IPS-15b (cell line): ENCODE measurements around the gene PLA2G6.

Experiments used
- H3K27me3 ChIP-seq: one replicate; pipeline ENCODE4 v1.6.1; 2013; ENCODE audit warnings: low read length; ENCODE audit not compliant: control insufficient read depth, insufficient read depth
- H3K36me3 ChIP-seq: one replicate; pipeline ENCODE4 v1.6.1; 2013; ENCODE audit warnings: low read length; ENCODE audit not compliant: control insufficient read depth, insufficient read depth
- H3K4me1 ChIP-seq: one replicate; pipeline ENCODE4 v1.6.1; 2013; ENCODE audit warnings: mild to moderate bottlenecking, low read length; ENCODE audit not compliant: control insufficient read depth, insufficient read depth
- H3K4me3 ChIP-seq: one replicate; pipeline ENCODE4 v1.5.1; 2013; ENCODE audit warnings: low read depth, low read length
- H3K9ac ChIP-seq: one replicate; pipeline ENCODE4 v1.6.1; 2013; ENCODE audit warnings: low read depth, mild to moderate bottlenecking, low read length
- H3K9me3 ChIP-seq: one replicate; pipeline ENCODE4 v1.6.1; 2013; ENCODE audit warnings: mild to moderate bottlenecking, low read length; ENCODE audit not compliant: control insufficient read depth, insufficient read depth

PLA2G6 gene

DNA sequence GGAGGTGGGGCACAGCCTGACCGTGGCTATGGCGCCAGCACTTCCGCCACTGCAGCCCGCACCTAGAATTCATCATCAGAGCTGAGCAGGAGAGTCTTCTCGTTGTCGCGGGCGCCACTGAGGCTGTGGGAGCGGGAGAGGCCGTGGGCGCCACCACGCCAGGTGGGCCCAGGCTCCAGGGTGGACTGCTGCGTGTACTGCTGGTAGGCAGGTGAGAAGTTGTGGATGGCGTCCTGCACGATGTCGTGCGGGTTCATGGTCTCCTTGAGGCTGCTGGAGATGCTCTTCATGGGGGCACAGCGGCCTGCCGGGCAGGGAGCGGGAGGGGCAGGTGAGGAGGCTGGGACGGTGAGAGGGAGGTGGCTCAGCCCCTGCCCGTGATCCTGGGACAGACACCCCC, 39.8 kb upstream of the PLA2G6 start:
- Histone ChIP-seq H3K36me3 (peaks cover 41% of the 10 kb centered on the region), H3K4me1 (peaks cover 4% of the 10 kb centered on the region), H3K4me3 (no peak overlapping the region), H3K9ac (no peak overlapping the region), H3K27me3 (no peaks in the 10 kb centered on the region), H3K9me3 (no peaks in the 10 kb centered on the region)

DNA sequence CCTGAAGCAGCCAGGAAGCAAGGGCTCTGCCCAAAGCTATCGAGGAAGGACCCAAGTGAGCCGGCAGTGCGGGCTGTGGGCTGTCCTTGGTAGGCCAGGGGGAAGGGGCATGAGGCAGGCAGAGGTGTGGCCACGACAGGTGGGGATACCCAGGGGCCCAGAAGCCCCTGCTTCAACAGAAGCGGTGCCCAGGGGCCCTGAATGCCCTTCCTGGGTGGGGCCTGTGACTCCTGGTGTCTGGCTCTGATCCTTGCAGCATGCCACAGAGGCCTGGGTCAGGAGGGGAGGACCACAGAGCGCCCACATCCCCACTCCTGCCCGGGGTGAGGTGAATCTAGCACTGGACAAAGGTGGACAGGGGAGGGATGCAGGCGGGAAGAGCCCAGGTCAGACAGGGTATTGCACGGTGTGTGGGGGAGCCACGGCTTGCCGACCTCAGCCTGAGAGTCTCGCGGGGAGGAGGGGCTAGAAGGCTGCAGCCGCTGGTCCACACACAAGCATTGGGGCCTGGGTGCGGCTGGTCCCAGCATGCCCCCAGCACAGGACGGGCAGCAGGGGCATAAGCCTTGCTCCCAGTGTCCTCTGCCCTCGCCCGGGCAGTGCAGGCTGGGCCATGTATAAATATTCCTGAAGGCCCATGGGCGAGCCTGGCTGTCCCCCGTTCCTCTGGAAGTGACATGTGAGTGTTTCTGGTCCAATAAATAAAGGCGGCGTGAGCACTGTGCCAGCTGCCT, 39.2 kb upstream of the PLA2G6 start:
- H3K9me3 ChIP-seq: no peaks in the 10 kb centered on the region
- H3K4me3 ChIP-seq: no peak overlapping the region
- H3K27me3 ChIP-seq: no peaks in the 10 kb centered on the region
- H3K9ac ChIP-seq: no peak overlapping the region
- H3K4me1 ChIP-seq: peaks cover 4% of the 10 kb centered on the region
- H3K36me3 ChIP-seq: peaks cover 39% of the 10 kb centered on the region

DNA sequence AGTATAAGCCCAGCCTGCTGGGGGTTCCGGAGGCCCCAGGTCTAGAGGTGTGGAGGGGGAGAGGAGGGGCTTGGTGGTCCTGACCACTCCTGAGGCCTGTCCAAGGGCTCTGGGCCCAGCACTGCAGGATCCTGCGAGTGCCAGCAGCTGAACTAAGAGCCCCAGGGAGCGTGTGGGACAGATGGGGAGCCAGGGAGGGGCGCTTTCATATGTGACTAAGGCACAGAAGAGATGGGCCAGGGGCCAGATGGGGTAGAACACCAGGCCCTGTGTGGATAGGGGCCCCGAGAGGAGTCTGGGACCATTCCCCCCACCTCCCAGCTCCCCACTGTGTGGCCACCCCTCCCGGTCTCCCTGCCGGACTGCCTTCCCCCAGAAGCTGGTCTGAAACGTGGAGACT, 38.5 kb upstream of the PLA2G6 start:
- no peaks in the 10 kb centered on the region for H3K9me3 ChIP-seq

DNA sequence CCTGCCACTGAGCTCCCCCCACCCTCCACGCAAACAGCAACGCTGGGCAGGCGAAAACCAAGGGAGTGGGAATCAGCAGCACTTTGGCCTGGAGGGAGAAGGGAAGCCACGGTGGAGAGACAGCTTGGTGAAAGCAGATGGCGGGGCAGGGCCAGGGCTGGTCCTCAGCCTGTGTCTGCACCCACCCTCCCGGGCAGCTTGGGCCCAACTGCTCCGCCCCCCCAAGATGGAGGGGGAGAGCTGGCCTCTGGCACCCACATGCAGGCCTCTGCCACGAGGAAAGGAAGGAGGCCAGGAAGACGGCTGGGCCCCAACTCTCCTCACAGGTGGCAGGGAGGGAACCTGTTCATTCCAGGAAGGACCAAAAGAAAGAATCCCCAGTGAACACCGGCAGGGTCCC, 38.0 kb upstream of the PLA2G6 start:
- Histone ChIP-seq H3K36me3 (peaks cover 28% of the 10 kb centered on the region), H3K27me3 (no peaks in the 10 kb centered on the region), H3K9ac (no peak overlapping the region), H3K4me3 (no peak overlapping the region), H3K9me3 (no peaks in the 10 kb centered on the region), H3K4me1 (peaks cover 8% of the 10 kb centered on the region)

More for the DNA sequence above, 38.5 kb upstream of the PLA2G6 start:
- Histone ChIP-seq H3K4me3 (no peak overlapping the region), H3K36me3 (peaks cover 33% of the 10 kb centered on the region), H3K4me1 (peaks cover 6% of the 10 kb centered on the region), H3K27me3 (no peaks in the 10 kb centered on the region), H3K9ac (no peak overlapping the region)

DNA sequence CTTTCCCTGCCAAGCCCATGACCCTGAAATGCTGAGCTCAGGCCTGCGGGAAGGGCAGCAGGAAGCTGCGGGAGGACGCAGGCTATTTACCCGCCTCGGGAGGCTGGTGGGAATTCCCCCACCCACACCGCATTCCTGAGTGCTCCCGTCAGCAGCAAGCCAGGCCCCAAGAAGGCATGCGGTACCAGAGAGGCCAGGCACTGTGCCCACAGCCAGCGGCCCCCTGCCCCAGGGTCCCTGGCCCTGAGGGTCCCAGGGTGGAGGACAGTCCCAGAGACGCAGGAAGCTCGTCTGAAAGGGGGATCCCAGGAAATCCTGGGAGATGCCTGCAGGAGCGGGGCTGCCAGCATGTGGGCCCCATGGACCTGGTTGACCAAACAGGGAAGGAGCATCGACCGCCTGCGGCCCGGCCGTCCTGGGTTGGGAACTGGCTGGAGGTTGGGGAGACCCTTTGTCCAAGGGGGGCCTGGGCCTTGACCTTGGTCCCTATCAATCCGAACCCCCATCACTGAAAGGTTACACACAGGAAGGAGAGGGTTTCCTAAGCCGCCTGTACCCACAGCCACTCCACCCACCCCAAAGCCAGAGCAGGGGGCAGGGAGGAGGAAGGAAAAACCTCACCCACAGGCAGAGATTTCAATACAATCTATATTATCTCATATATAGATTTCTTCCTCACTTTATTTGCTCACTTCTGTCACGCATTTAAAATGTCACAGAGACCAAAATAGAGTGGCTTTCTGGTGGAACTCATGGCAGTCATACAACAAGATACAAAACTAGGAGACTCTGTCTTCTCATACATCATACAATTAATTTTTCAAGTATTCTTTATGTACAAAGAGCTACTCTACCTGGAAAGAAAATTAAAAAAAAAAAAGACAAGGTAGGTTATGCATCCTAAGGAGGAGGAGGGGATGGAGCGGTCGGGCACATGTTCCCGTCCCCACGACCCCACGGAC, 37.3 kb upstream of the PLA2G6 start:
- no peaks in the 10 kb centered on the region for H3K9me3 ChIP-seq
- H3K4me3 ChIP-seq: no peak overlapping the region
- H3K36me3 ChIP-seq: peaks cover 23% of the 10 kb centered on the region
- peaks cover 6% of the 10 kb centered on the region for H3K27me3 ChIP-seq
- H3K4me1 ChIP-seq: peaks cover 8% of the 10 kb centered on the region
- peak overlapping the region; percentile 47 for H3K9ac ChIP-seq

DNA sequence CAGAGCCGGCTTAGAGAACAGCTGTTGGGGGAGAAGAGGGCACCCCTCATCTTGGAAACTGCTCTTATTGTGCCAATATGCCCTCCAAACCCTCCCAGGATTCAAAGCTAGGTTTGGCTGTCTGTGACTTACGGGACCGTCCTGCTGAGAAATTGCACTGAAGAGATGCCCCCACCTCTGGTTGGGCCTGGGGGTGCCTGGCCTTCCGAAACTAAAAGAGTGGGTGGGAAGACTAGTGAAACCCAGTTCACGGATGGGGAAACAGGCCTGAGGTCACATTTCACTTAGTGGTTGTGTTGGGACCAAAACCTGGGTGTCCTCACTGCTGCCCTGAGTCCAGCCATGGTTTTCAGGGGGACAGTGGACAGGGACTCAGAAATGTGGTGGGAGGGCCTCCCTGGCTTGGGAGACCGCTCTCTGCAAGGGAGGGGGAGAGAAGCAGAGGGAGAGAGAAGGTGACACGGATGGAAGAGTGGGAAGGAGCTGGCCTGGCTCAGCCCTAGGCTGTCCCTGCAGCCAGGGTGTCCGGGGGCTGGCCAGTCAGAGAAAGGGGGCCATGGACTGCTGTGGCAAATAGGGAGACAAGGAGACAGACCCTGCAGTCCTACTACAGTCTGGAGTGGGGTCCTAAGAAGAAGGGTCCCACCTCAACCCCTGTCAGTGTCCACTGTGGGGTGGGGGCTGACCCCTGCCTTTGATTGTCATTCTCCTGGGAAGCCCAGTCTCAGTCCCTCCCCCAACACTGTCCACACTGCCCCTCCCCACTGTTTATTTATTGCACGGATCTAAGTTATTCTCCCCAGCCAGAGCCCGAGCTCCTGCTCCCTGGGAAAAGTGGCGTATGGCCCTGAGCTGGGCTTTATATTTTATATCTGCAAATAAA, 33.8 kb upstream of the PLA2G6 start:
- Histone ChIP-seq H3K9me3 (no peaks in the 10 kb centered on the region), H3K9ac (no peak overlapping the region), H3K27me3 (peaks cover 15% of the 10 kb centered on the region), H3K4me3 (peak overlapping the region; percentile 58), H3K4me1 (peaks cover 8% of the 10 kb centered on the region), H3K36me3 (peaks cover 2% of the 10 kb centered on the region)

DNA sequence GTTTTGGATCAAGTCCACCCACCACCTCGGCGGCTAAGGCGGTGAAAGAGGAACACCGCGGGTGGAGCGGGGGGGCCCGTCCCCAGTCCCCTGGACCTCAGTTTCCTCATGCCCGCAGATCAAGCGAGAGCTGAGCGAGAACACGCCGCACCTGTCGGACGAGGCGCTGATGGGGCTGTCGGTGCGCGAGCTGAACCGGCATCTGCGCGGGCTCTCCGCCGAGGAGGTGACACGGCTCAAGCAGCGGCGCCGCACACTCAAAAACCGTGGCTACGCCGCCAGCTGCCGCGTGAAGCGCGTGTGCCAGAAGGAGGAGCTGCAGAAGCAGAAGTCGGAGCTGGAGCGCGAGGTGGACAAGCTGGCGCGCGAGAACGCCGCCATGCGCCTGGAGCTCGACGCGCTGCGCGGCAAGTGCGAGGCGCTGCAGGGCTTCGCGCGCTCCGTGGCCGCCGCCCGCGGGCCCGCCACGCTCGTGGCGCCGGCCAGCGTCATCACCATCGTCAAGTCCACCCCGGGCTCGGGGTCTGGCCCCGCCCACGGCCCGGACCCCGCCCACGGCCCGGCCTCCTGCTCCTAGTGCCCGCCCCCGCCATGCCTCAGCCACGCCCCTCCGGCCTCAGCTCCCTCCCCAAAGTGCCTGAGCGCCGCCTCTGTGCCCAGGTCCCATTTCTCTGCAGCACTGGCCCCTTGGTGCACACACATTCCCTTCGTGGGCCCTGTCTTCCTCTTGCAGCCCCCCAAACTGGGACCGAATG, 32.8 kb upstream of the PLA2G6 start:
- Histone ChIP-seq H3K4me1 (peaks cover 7% of the 10 kb centered on the region), H3K9me3 (no peaks in the 10 kb centered on the region), H3K9ac (no peak overlapping the region), H3K36me3 (no peaks in the 10 kb centered on the region), H3K27me3 (peaks cover 15% of the 10 kb centered on the region), H3K4me3 (peak overlapping the region; percentile 58)

DNA sequence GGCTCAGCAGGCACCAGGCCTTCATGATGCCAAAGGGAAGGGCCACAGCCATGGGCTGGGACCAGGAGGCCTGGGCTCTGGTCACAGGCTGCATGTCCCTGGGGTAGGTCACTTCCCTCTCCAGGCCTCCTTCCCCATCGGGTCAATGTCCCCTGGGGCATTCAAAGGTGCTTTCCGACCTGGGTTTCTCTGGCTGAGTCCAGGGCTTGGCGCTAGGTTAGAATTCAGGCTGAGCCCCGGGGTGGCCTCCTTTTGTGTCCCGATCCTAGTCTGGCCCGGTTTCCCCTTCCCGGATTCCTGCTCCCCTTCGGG, 32.3 kb upstream of the PLA2G6 start:
- peaks cover 15% of the 10 kb centered on the region for H3K27me3 ChIP-seq
- H3K9me3 ChIP-seq: no peaks in the 10 kb centered on the region
- H3K4me3 ChIP-seq: peak overlapping the region; percentile 58
- no peak overlapping the region for H3K9ac ChIP-seq
- no peaks in the 10 kb centered on the region for H3K36me3 ChIP-seq
- H3K4me1 ChIP-seq: peaks cover 6% of the 10 kb centered on the region

DNA sequence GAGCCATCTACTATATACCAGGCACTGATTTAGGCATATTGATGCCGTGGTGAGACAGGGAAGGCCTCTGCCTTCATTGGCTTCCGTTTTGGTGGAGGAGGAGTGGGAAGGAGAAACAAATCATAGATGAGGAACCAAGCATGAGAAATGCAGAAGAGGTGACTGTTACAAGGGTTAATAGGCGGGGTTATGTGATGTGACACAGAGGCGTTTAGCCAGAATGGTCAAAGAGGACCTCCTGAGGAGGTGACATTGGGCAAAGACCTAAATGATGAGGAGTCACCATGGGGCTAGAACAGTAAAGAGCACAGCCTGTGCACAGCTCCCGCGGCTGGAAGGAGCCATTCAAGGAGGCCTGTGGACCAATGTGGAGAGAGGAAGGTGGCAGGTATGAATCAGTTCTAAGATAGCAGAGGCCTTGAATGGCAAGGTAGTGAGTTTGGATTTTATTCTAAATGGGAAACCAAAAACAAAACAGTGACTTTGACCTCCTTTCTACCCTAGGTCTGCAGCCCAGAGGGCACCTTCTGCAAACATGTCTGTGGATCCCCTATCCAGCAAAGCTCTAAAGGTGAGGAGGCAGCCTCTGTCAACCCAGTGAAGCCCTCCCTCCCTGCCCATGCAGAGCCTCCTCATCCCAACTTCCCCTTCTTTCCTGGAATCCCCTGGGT, 31.8 kb upstream of the PLA2G6 start:
- Histone ChIP-seq H3K9me3 (no peaks in the 10 kb centered on the region), H3K27me3 (peaks cover 15% of the 10 kb centered on the region), H3K4me1 (peaks cover 4% of the 10 kb centered on the region), H3K4me3 (peak overlapping the region; percentile 58), H3K36me3 (no peaks in the 10 kb centered on the region), H3K9ac (no peak overlapping the region)

DNA sequence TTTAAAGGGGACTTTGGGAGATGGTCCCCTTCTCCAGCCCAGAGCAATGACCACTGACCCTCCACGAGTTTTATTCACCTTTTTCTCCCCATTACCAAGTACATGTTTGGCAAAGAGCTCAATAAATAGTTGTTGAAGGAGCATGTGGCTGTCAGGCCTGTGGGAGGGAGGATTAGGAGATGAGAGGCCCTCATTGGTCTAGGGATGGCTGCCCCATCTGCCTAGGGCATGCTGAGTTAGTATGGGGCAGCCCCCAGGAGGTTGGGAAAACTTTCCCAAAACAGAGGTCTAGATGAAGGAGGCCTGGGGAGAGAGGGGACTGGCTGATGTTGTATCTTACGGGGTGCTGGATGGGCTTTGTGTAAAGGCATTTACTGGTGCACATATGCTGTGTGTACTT, 30.8 kb upstream of the PLA2G6 start:
- H3K9me3 ChIP-seq: no peaks in the 10 kb centered on the region
- no peak overlapping the region for H3K9ac ChIP-seq
- H3K4me3 ChIP-seq: no peak overlapping the region
- peaks cover 4% of the 10 kb centered on the region for H3K4me1 ChIP-seq
- H3K27me3 ChIP-seq: peaks cover 15% of the 10 kb centered on the region
- no peaks in the 10 kb centered on the region for H3K36me3 ChIP-seq
